Measurements from ENCODE around the gene SIGLEC7. TPM values are rescaled to one million over a fixed set of nuclear protein-coding genes. Genes with fewer than 3 reads are reported as not detected.

SIGLEC7 gene
- polyA plus RNA-seq, 1 experiment = not detected

DNA sequence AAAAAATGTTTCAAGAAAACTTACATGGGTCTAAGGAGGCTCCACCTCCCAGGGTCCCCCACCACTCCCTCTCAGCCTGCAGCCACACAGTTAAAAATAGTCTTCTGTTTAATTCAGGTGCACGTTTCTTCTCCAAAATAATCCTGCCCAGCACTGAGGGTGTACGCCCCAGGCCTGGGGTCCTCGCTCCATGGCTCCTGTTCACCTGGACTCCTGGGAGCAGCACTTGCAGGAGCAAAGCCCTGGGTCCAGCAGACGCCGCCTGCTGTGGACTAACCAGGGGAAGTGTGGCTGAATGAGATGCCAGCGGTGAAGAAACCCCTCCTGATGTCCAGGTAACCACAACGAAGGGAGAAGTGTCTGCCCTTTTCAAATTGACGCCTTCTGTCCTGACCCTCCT is 41.5 kb downstream of the SIGLEC7 start:
- ChIA-PET CTCF (no interaction called here), POLR2A (no interaction called here)
- TF ChIP-seq, protein P1, sequence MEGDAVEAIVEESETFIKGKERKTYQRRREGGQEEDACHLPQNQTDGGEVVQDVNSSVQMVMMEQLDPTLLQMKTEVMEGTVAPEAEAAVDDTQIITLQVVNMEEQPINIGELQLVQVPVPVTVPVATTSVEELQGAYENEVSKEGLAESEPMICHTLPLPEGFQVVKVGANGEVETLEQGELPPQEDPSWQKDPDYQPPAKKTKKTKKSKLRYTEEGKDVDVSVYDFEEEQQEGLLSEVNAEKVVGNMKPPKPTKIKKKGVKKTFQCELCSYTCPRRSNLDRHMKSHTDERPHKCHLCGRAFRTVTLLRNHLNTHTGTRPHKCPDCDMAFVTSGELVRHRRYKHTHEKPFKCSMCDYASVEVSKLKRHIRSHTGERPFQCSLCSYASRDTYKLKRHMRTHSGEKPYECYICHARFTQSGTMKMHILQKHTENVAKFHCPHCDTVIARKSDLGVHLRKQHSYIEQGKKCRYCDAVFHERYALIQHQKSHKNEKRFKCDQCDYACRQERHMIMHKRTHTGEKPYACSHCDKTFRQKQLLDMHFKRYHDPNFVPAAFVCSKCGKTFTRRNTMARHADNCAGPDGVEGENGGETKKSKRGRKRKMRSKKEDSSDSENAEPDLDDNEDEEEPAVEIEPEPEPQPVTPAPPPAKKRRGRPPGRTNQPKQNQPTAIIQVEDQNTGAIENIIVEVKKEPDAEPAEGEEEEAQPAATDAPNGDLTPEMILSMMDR (IDR thresholded peaks at IDR 0.05; ENCODE audit: low read depth, low read length) = no peak
- Histone ChIP-seq H3K9me3 (ENCODE audit: control insufficient read depth, insufficient read depth, low read length) (peaks cover 37% of the 10 kb centered on the region), H3K4me3 (ENCODE audit: low read depth, low read length) (no peak overlapping the region), H3K27ac (ENCODE audit: low read depth, low read length) (no peak overlapping the region), H3K27me3 (ENCODE audit: control insufficient read depth, insufficient read depth, low read length) (no peaks in the 10 kb centered on the region)
- no peak for DNase-seq (ENCODE audit: low read depth, low spot score)

DNA sequence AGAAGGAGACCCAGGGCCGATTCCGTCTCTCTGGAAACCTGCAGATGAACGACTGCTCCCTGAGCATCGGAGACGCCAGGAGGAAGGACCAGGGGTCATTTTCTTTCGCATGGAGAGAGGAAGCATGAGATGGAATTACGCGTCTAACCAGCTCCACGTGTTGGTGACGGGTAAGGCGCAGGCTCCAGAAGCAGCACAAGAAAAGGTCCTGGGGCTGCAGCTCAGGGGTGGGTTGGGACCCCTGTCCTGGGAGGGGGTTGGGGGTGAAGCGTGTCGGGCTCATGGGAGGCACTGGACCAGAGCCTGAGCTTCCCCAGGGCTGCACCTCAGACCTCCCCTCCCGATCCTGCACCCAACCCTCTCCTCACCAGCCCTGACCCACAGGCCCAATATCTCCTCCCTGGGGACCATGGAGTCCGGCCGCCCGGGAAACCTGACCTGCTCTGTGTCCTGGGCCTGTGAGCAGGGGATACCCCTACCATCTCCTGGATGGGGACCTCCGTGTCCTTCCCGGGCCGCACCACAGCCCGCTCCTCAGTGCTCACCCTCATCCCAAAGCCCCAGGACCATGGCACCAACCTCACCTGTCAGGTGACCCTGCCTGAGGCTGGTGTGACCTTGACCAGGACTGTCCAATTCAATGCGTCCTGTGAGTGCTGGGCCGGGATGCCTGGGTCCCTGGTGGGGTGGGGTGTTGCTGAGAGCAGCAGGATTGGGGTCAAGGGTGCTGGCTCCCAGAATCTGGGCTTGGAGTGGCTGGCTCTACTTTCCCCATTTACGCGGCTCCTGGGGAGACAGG is 43.2 kb downstream of the SIGLEC7 start:
- H3K27me3 ChIP-seq (ENCODE audit: control insufficient read depth, insufficient read depth, low read length) = no peaks in the 10 kb centered on the region
- TF ChIP-seq, protein P1 (IDR thresholded peaks at IDR 0.05; ENCODE audit: low read depth, low read length) = no peak
- H3K4me3 ChIP-seq (ENCODE audit: low read depth, low read length) = no peak overlapping the region
- H3K27ac ChIP-seq (ENCODE audit: low read depth, low read length) = no peak overlapping the region
- ChIA-PET POLR2A (no interaction called here), CTCF (no interaction called here)
- DNase-seq (ENCODE audit: low read depth, low spot score) = no peak
- peaks cover 37% of the 10 kb centered on the region for H3K9me3 ChIP-seq (ENCODE audit: control insufficient read depth, insufficient read depth, low read length)

DNA sequence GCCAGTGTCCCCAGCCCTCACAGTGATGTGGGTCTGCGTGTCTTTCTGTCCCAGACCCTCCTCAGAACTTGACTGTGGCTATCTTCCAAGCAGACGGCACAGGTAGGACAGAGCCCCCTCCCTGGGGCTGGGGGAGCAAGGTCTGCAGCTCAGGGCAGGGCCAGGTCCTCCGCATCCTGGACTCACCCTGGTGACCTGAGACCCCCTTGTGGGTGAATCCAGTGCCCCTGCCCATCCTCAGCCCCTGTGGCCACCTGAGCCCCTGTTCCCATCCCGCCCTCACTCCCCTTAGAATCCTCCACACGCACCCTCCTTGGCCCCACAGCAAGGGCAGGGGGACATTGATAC is 43.7 kb downstream of the SIGLEC7 start:
- CTCF ChIA-PET = no interaction called here

DNA sequence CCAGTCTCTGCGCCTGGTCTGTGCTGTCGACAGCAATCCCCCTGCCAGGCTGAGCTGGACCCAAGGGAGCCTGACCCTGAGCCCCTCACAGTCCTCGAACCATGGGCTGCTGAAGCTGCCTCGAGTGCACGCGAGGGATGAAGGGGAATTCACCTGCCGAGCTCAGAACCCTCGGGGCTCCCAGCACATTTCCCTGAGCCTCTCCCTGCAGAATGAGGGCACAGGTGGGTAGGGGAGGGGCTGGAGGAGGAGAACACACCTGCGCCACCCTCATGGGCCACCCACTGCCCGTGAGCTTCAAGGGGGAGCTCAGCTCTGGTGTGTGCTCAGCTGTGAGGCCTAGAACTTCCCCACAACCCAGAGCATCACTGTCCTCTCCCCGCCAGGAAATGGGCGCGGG is 44.2 kb downstream of the SIGLEC7 start:
- Histone ChIP-seq H3K9me3 (ENCODE audit: control insufficient read depth, insufficient read depth, low read length) (peaks cover 35% of the 10 kb centered on the region), H3K27me3 (ENCODE audit: control insufficient read depth, insufficient read depth, low read length) (no peaks in the 10 kb centered on the region), H3K27ac (ENCODE audit: low read depth, low read length) (no peak overlapping the region), H3K4me3 (ENCODE audit: low read depth, low read length) (no peak overlapping the region)
- TF ChIP-seq, protein P1 (IDR thresholded peaks at IDR 0.05; ENCODE audit: low read depth, low read length) = no peak
- ChIA-PET POLR2A (no interaction called here), CTCF (no interaction called here)
- no peak for DNase-seq (ENCODE audit: low read depth, low spot score)

More for the DNA sequence above, 43.7 kb downstream of the SIGLEC7 start:
- Histone ChIP-seq H3K27ac (ENCODE audit: low read depth, low read length) (no peak overlapping the region), H3K4me3 (ENCODE audit: low read depth, low read length) (no peak overlapping the region), H3K9me3 (ENCODE audit: control insufficient read depth, insufficient read depth, low read length) (peaks cover 37% of the 10 kb centered on the region), H3K27me3 (ENCODE audit: control insufficient read depth, insufficient read depth, low read length) (no peaks in the 10 kb centered on the region)
- no peak for DNase-seq (ENCODE audit: low read depth, low spot score)
- POLR2A ChIA-PET = no interaction called here
- TF ChIP-seq, protein P1 (IDR thresholded peaks at IDR 0.05; ENCODE audit: low read depth, low read length) = no peak

DNA sequence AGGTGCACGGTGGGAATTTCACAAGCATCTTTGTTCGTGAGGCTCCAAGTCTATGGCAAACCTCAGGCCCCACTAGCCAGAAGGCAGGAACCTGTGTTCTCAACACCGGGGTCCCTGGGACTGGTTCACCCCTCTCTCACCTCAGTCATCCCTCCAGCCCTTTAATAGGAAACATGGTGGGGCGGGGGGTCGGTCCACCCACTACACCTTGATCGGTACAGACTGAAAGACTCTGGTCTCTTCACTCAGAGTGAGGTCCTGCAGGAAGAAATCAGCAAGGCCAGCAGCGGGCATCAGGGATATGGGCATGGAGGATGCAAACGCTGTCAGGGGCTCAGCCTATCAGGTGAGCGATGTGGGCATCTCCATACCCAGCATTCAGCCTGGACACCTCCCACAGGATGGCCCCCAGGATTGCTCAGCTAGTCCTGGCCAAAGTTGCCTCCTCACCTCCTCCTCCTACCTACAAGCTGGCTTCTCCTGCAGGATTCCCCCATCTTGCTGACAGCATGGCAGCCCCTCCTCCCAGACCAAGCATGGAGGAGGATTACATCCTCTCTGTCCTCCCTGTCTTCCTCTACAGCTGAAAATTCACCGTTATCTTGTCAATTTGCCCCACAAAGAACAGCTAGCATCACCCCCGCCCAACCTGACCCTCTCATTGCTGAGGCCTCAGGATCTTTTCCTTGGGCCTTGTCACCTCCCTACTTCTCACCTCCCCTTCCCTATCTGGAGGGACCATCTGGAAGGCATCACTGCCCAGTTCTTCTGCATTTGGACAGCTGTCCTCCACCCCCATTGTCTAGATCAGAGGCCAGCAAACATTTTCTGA is 45.5 kb downstream of the SIGLEC7 start:
- peaks cover 27% of the 10 kb centered on the region for H3K9me3 ChIP-seq (ENCODE audit: control insufficient read depth, insufficient read depth, low read length)
- CTCF ChIA-PET = no interaction called here
- POLR2A ChIA-PET = no interaction called here
- no peaks in the 10 kb centered on the region for H3K27me3 ChIP-seq (ENCODE audit: control insufficient read depth, insufficient read depth, low read length)
- TF ChIP-seq, protein P1 (IDR thresholded peaks at IDR 0.05; ENCODE audit: low read depth, low read length) = no peak
- no peak overlapping the region for H3K4me3 ChIP-seq (ENCODE audit: low read depth, low read length)
- DNase-seq (ENCODE audit: low read depth, low spot score) = no peak
- H3K27ac ChIP-seq (ENCODE audit: low read depth, low read length) = no peak overlapping the region
